ENCODE results near the gene TLL1.

DNA sequence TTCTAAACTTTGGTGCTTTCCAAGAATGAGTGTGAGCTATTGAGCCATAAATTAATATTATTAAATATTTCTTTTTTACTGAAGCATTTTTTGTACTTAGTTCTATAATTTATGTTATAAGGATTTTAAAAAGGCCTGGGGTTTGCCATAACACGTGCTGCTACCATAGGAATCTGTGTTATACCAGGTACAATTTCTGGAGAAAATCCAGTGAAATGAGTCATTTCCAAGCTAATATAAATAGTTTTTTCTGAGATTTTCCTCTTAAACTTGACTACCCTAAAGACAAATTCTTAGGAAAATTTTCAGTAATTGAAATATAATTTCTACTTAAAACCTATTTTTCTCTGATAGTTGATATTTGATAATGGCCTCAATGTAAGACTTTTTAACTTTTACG lies 130.8 kb downstream of the TLL1 start:
- TF ChIP-seq, protein P1, sequence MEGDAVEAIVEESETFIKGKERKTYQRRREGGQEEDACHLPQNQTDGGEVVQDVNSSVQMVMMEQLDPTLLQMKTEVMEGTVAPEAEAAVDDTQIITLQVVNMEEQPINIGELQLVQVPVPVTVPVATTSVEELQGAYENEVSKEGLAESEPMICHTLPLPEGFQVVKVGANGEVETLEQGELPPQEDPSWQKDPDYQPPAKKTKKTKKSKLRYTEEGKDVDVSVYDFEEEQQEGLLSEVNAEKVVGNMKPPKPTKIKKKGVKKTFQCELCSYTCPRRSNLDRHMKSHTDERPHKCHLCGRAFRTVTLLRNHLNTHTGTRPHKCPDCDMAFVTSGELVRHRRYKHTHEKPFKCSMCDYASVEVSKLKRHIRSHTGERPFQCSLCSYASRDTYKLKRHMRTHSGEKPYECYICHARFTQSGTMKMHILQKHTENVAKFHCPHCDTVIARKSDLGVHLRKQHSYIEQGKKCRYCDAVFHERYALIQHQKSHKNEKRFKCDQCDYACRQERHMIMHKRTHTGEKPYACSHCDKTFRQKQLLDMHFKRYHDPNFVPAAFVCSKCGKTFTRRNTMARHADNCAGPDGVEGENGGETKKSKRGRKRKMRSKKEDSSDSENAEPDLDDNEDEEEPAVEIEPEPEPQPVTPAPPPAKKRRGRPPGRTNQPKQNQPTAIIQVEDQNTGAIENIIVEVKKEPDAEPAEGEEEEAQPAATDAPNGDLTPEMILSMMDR (IDR thresholded peaks at IDR 0.05 in 8 of 11, conservative IDR thresholded peaks at IDR 0.05 in 3 of 11), result no peak
- TF ChIP-seq POLR2A (IDR thresholded peaks at IDR 0.05) (no peak), POLR2AphosphoS5 (IDR thresholded peaks at IDR 0.05) (no peak)

Data from spleen (tissue), 7 donors.